Nephron progenitor cell (in vitro differentiated cells): ENCODE measurements around the gene RNASE4.

Experiments
- DNase-seq: peaks from one replicate; pipeline ENCODE4 v3.0.0; 2021
- H3K27ac Mint-ChIP-seq: 2 replicates; pipeline ENCODE4 v1.8.0; 2021; ENCODE audit warnings: mild to moderate bottlenecking, moderate library complexity, mixed read lengths
- H3K27me3 Mint-ChIP-seq: 2 replicates; pipeline ENCODE4 v1.8.0; 2021; ENCODE audit warnings: mild to moderate bottlenecking, low read depth, mixed read lengths; ENCODE audit not compliant: poor library complexity
- H3K36me3 Mint-ChIP-seq: 2 replicates; pipeline ENCODE4 v1.8.0; 2021; ENCODE audit warnings: low read depth, mixed read lengths
- H3K4me1 Mint-ChIP-seq: 2 replicates; pipeline ENCODE4 v1.8.0; 2021; ENCODE audit warnings: mixed read lengths
- H3K4me3 Mint-ChIP-seq: 2 replicates; pipeline ENCODE4 v1.8.0; 2021; ENCODE audit warnings: mild to moderate bottlenecking, moderate library complexity, mixed read lengths
- H3K9me3 Mint-ChIP-seq: 2 replicates; pipeline ENCODE4 v1.8.0; 2021; ENCODE audit warnings: mild to moderate bottlenecking, moderate library complexity, mixed read lengths
- CTCF ChIP-seq: fragments of 200-600 bp; sonication (generic); IDR thresholded peaks from 2 replicates; pipeline ENCODE4 v1.5.0; 2021; ENCODE audit warnings: antibody characterized with exemption

The RNASE4 gene

GRCh38 chr14:20684662-20685456, 499 bp downstream of the RNASE4 start:
- DNase-seq, result peak; percentile 34
- Mint-ChIP-seq H3K9me3 (no peaks in the 10 kb centered on the region), H3K4me1 (peaks cover 25% of the 10 kb centered on the region), H3K4me3 (no peak overlapping the region), H3K27me3 (peaks cover 11% of the 10 kb centered on the region), H3K27ac (no peak overlapping the region), H3K36me3 (no peaks in the 10 kb centered on the region)
- TF ChIP-seq CTCF, result no peak

GRCh38 chr14:20686386-20687143, 2.2 kb downstream of the RNASE4 start:
- Mint-ChIP-seq H3K4me1 (peaks cover 16% of the 10 kb centered on the region), H3K9me3 (no peaks in the 10 kb centered on the region), H3K4me3 (no peak overlapping the region), H3K36me3 (no peaks in the 10 kb centered on the region), H3K27ac (no peak overlapping the region), H3K27me3 (peaks cover 8% of the 10 kb centered on the region)
- TF ChIP-seq CTCF, result no peak
- DNase-seq, result no peak

GRCh38 chr14:20687362-20688166, 3.2 kb downstream of the RNASE4 start:
- peaks cover 5% of the 10 kb centered on the region for H3K27me3 Mint-ChIP-seq

GRCh38 chr14:20688167-20688839, 3.9 kb downstream of the RNASE4 start, which contains the start of gene ANG:
ANG (plus strand) TSS chr14:20688764; CDS start chr14:20693565, 4,801 bp downstream.
- TF ChIP-seq CTCF, result no peak
- Mint-ChIP-seq H3K4me3 (no peak within 1 kb of the TSS), H3K27me3 (peaks cover 5% of the 10 kb centered on the region), H3K36me3 (no peaks in the 10 kb centered on the region), H3K27ac (no peak within 1 kb of the TSS), H3K4me1 (peaks cover 11% of the 10 kb centered on the region), H3K9me3 (no peaks in the 10 kb centered on the region)
- no peak for DNase-seq

More at GRCh38 chr14:20687362-20688166, 3.2 kb downstream of the RNASE4 start:
- TF ChIP-seq CTCF, result no peak
- Mint-ChIP-seq H3K36me3 (no peaks in the 10 kb centered on the region), H3K4me3 (no peak overlapping the region), H3K27ac (no peak overlapping the region), H3K9me3 (no peaks in the 10 kb centered on the region), H3K4me1 (peaks cover 11% of the 10 kb centered on the region)
- no peak for DNase-seq

GRCh38 chr14:20690848-20691640, 6.7 kb downstream of the RNASE4 start:
- peak; percentile 39 for DNase-seq
- TF ChIP-seq CTCF, result peak; percentile 86
- Mint-ChIP-seq H3K4me3 (no peak overlapping the region), H3K27me3 (no peaks in the 10 kb centered on the region), H3K36me3 (no peaks in the 10 kb centered on the region), H3K9me3 (no peaks in the 10 kb centered on the region), H3K27ac (no peak overlapping the region), H3K4me1 (peaks cover 5% of the 10 kb centered on the region)
